ENCODE results near the gene CLSTN2. TPM values are rescaled to one million over a fixed set of nuclear protein-coding genes. Genes with fewer than 3 reads are reported as not detected.

Gene CLSTN2
- total and polyA plus RNA-seq, 2 of the 4 experiments (the other 2 are of a cell fraction) = under 0.01 to 0.07 TPM

DNA sequence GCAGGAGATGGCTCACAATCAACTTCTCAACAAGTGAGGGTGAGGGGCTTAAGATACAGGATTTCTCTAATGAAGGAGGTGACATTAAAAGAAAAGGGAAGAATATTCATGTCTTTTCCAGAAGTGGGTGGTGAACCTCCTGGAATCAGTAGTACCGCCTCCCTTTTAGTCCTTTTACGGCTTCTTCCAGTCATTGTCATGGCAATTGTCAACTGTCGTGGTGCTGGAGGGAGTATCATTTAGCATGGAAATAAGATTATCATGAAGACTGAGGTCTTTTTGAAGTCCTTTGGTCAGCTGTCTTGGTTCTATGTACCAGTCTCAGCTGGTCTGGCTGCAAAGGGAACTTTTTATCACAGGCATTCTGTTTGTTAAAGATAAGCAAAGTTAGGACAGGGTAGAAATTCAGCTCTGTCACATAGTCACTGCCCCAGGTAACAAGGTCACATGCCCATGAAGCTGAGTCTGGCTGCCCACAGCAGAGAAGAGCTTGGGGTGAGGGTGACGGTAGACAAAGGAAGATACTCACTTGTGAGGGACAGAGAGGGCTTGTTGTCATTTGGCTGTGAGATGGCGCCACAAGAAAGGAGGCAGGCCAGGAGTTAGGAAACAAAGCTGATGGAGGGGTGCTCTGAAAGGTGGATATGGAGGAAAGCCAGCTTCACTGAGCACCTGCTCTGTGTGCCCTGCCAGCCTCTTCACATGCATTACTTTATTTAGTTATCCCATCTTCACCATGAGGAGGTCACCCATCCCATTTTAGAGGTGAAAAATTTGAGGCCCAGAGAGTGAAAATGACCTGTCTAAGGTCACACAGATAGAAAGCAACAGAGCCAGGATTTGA is 514.6 kb downstream of the CLSTN2 start:
- Histone ChIP-seq H2AFZ (replicated peaks; ENCODE audit: low read length, poor library complexity) (no peak overlapping the region), H3K27me3 (ENCODE audit: control insufficient read depth, insufficient read depth, low read length) (no peaks in the 10 kb centered on the region), H3K79me1 (ENCODE audit: low read depth in 1 of 2, low read length in 2 of 2) (no peaks in the 10 kb centered on the region), H4K8ac (ENCODE audit: low read depth in 2 of 2, low read length in 2 of 2) (no peak overlapping the region), H3K9me3 (ENCODE audit: control insufficient read depth, insufficient read depth, low read length) (no peaks in the 10 kb centered on the region; the same call in 1 of the 2 replicates), H2BK20ac (ENCODE audit: low read depth, low read length) (no peak overlapping the region), H3K9ac (ENCODE audit: low read depth, low read length) (no peak overlapping the region), H3K9me1 (ENCODE audit: insufficient read depth, low read length) (no peaks in the 10 kb centered on the region), H4K20me1 (ENCODE audit: insufficient read depth, low read length) (no peaks in the 10 kb centered on the region), H2AK9ac (replicated peaks; ENCODE audit: low read depth, low read length, poor library complexity) (no peak overlapping the region), H3K56ac (ENCODE audit: extremely low read depth, insufficient read depth, low read length) (no peak overlapping the region), H3K4ac (ENCODE audit: low read depth, low read length) (no peak overlapping the region), H3K36me3 (ENCODE audit: control insufficient read depth, insufficient read depth, low read length) (no peaks in the 10 kb centered on the region), H3K14ac (replicated peaks; ENCODE audit: low read depth, low read length) (no peak overlapping the region), H4K5ac (ENCODE audit: low read depth, low read length) (no peak overlapping the region), H4K91ac (ENCODE audit: insufficient read depth, low read depth, low read length) (no peak overlapping the region), H3K4me1 (ENCODE audit: control insufficient read depth, insufficient read depth, low read length) (no peaks in the 10 kb centered on the region), H2BK15ac (ENCODE audit: low read depth, low read length) (no peak overlapping the region), H3K4me3 (ENCODE audit: insufficient read depth, low read depth, low read length) (no peak overlapping the region), H3K4me2 (ENCODE audit: low read depth, low read length) (no peak overlapping the region), H2BK120ac (ENCODE audit: low read depth, low read length) (no peak overlapping the region), H3K18ac (ENCODE audit: low read depth, low read length) (no peak overlapping the region), H2AK5ac (ENCODE audit: low read depth, low read length) (no peak overlapping the region), H3K27ac (ENCODE audit: insufficient read depth, low read length) (no peak overlapping the region), H2BK5ac (ENCODE audit: low read depth, low read length, poor library complexity, severe bottlenecking) (no peak overlapping the region), H3K23ac (ENCODE audit: low read depth, low read length) (no peak overlapping the region)
- dilution Hi-C loops (cut with HindIII; ENCODE audit: low sequenced_read_pairs, unreplicated experiment) = no loop called here
- TF ChIP-seq, protein P1, sequence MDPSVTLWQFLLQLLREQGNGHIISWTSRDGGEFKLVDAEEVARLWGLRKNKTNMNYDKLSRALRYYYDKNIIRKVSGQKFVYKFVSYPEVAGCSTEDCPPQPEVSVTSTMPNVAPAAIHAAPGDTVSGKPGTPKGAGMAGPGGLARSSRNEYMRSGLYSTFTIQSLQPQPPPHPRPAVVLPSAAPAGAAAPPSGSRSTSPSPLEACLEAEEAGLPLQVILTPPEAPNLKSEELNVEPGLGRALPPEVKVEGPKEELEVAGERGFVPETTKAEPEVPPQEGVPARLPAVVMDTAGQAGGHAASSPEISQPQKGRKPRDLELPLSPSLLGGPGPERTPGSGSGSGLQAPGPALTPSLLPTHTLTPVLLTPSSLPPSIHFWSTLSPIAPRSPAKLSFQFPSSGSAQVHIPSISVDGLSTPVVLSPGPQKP (IDR thresholded peaks at IDR 0.05; ENCODE audit: borderline replicate concordance, low read depth, low read length) = no peak
- no peak for TF ChIP-seq RCOR1 (IDR thresholded peaks at IDR 0.05; ENCODE audit: insufficient replicate concordance, low read length)
- no peak for TF ChIP-seq FOS (IDR thresholded peaks at IDR 0.05; ENCODE audit: low read depth, low read length)
- TF ChIP-seq POLR2A (IDR thresholded peaks at IDR 0.05; ENCODE audit: low read depth, low read length) = no peak
- no peak for TF ChIP-seq RAD21 (IDR thresholded peaks at IDR 0.05; ENCODE audit: low read length)
- TF ChIP-seq BHLHE40 (IDR thresholded peaks at IDR 0.05; ENCODE audit: low read depth, low read length) = no peak
- no peak for TF ChIP-seq RFX5 (IDR thresholded peaks at IDR 0.05; ENCODE audit: low read depth, low read length)
- no peak for TF ChIP-seq MAFK (IDR thresholded peaks at IDR 0.05; ENCODE audit: low read depth, low read length)
- no peak for TF ChIP-seq MXI1 (IDR thresholded peaks at IDR 0.05; ENCODE audit: borderline replicate concordance, low read depth, low read length)
- TF ChIP-seq, protein P2, sequence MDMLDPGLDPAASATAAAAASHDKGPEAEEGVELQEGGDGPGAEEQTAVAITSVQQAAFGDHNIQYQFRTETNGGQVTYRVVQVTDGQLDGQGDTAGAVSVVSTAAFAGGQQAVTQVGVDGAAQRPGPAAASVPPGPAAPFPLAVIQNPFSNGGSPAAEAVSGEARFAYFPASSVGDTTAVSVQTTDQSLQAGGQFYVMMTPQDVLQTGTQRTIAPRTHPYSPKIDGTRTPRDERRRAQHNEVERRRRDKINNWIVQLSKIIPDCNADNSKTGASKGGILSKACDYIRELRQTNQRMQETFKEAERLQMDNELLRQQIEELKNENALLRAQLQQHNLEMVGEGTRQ (IDR thresholded peaks at IDR 0.05; ENCODE audit: low read depth, low read length) = no peak
- no peak for TF ChIP-seq NFE2L2 (IDR thresholded peaks at IDR 0.05; ENCODE audit: low read depth, low read length)
- no peak for TF ChIP-seq CHD1 (IDR thresholded peaks at IDR 0.05; ENCODE audit: low read depth, low read length)
- in situ Hi-C loops (cut with MboI; ENCODE audit: low sequenced_read_pairs) = no loop called here
- intact Hi-C loops (cut with micrococcal nuclease) = no loop called here
- ChIA-PET CTCF (no interaction called here), POLR2A (ENCODE audit: unreplicated experiment) (no interaction called here)
- WGBS, 2 experiments (ENCODE audit: extremely low coverage in 2 of 2, insufficient read length in 1 of 2) = 41% methylated on average over 2 of the region's 5 CpGs; no CpG with 5 or more reads in 1 of the 2 experiments
- no peak for DNase-seq
- BruUV-seq (replicated peaks) = no TSS peak
- ATAC-seq (ENCODE audit: low read depth) = no peak

Data from IMR-90 (cell line).